Kidney capillary endothelial cell (primary cell): ENCODE results near the gene DOCK4.

Experiments used
- DNase-seq: peaks from one replicate; pipeline ENCODE4 v3.0.0-alpha.2; 2018; ENCODE audit warnings: low spot score

DOCK4 gene

GRCh38 chr7:111734954-111735660, 471.1 kb downstream of the DOCK4 start:
- DNase-seq, result no peak

GRCh38 chr7:111732923-111733322, 473.3 kb downstream of the DOCK4 start:
- DNase-seq, result no peak

- DNase-seq, result no peak
These were observed 475.5 kb downstream of the DOCK4 start for GRCh38 chr7:111730476-111731300.

GRCh38 chr7:111730057-111730456, 476.1 kb downstream of the DOCK4 start:
- DNase-seq, result no peak

- no peak for DNase-seq
These were observed 476.7 kb downstream of the DOCK4 start for GRCh38 chr7:111729483-111729882.

- DNase-seq, result no peak
These were observed 477.6 kb downstream of the DOCK4 start for GRCh38 chr7:111728635-111728995.

- no peak for DNase-seq
These were observed 478.1 kb downstream of the DOCK4 start for GRCh38 chr7:111727905-111728634.

- DNase-seq, result no peak
These were observed 487.3 kb downstream of the DOCK4 start for GRCh38 chr7:111718886-111719285.

- DNase-seq, result no peak
These were observed 494.7 kb downstream of the DOCK4 start for GRCh38 chr7:111711426-111712065.

- no peak for DNase-seq
These were observed 495.3 kb downstream of the DOCK4 start for GRCh38 chr7:111710839-111711380.

- DNase-seq, result no peak
These were observed 498.1 kb downstream of the DOCK4 start for GRCh38 chr7:111708072-111708471.

GRCh38 chr7:111705807-111706206, 500.4 kb downstream of the DOCK4 start:
- DNase-seq, result no peak

- DNase-seq, result no peak
These were observed 508.4 kb downstream of the DOCK4 start for GRCh38 chr7:111697771-111698170.

GRCh38 chr7:111694376-111694775, 511.8 kb downstream of the DOCK4 start:
- DNase-seq, result no peak

GRCh38 chr7:111690364-111691111, 515.7 kb downstream of the DOCK4 start:
- no peak for DNase-seq

- no peak for DNase-seq
These were observed 520.9 kb downstream of the DOCK4 start for GRCh38 chr7:111685349-111685748.

GRCh38 chr7:111682588-111683340, 523.4 kb downstream of the DOCK4 start:
- no peak for DNase-seq

GRCh38 chr7:111681242-111681641, 525.0 kb downstream of the DOCK4 start:
- no peak for DNase-seq

GRCh38 chr7:111678986-111679385, 527.2 kb downstream of the DOCK4 start:
- DNase-seq, result no peak

- DNase-seq, result no peak
These were observed 527.9 kb downstream of the DOCK4 start for GRCh38 chr7:111678281-111678680.

GRCh38 chr7:111677848-111678247, 528.4 kb downstream of the DOCK4 start:
- DNase-seq, result no peak
